HG02852 (cell line): ENCODE results near the gene UMAD1.

Experiments used
- ATAC-seq: cut with Tn5 transposase; IDR thresholded peaks from one replicate; pipeline ENCODE4 v1.9.1; 2021; ENCODE audit warnings: mild to moderate bottlenecking, moderate library complexity; ENCODE audit not compliant: unreplicated experiment

The UMAD1 gene

DNA sequence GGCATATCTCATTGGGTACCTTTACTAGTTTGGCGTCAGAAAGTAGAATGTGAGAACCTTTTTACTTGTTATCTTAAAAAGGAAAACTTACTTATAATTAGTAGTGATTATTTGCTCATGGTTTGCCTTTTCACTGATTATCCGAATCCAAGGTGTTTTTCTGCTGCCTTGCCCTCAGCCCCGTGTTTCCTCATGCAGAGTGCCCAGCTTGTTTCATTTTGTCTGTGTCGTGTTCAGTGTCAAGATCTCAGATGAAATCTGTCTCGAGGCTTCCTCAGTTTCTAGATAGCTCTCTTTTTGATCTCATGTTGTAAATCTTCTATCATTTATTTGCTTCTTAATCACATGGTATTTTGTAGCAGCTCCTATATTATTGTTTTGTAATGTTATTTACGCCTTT is 47.8 kb downstream of the UMAD1 start:
- ATAC-seq = no peak

DNA sequence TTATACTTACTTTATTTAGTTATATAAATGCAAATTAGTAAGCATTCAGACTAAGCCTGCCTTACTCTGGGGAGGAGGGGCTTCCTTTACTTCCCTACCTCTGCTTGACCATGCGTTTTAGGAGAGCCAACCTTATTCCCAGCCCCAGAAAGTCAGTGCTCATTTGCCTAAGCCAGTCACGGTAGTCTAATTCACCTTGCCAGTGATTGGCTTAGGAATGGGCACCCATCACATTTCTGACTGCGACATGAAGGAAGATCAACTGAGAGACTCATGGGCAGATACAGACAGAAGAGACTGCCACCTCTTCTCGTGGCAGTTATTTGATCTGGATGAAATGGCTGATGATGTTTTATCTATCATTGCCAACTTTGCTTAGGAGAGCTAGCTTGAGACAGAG is 48.4 kb downstream of the UMAD1 start:
- no peak for ATAC-seq

DNA sequence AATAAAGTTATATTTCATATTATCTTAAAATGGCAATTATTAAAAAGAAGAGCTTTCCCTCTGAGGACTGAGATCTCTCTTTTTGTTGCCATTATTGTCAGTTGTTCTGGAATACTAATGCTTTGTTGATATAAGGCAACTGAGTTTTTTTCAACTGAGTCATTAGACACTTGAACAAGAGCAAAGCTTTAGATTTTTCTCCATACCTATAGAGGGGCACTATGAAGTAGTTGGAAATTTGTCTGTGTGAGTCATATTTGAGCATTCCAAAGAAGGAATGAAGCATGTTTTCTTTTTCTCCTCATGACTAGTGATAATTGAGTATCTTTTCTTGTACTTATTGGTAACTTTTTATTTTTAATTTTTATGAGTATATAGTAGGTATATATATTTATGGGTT is 53.3 kb downstream of the UMAD1 start:
- no peak for ATAC-seq

DNA sequence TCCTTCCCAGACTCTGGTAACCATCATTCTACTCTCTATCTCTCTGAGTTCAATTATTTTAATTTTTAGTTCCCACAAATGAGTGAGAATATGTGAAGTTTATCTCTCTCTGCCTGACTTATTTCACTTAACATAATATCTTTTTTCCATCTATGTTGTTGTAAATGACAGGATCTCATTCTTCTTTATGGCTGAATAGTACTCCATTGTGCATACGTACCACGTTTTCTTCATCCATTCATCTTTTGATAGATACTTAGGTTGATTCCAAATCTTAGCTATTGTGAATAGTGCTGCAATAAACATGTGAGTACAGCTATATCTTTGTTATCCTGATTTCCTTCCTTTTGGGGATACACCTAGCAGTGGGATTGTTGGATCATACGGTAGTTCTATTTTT is 54.0 kb downstream of the UMAD1 start:
- no peak for ATAC-seq

DNA sequence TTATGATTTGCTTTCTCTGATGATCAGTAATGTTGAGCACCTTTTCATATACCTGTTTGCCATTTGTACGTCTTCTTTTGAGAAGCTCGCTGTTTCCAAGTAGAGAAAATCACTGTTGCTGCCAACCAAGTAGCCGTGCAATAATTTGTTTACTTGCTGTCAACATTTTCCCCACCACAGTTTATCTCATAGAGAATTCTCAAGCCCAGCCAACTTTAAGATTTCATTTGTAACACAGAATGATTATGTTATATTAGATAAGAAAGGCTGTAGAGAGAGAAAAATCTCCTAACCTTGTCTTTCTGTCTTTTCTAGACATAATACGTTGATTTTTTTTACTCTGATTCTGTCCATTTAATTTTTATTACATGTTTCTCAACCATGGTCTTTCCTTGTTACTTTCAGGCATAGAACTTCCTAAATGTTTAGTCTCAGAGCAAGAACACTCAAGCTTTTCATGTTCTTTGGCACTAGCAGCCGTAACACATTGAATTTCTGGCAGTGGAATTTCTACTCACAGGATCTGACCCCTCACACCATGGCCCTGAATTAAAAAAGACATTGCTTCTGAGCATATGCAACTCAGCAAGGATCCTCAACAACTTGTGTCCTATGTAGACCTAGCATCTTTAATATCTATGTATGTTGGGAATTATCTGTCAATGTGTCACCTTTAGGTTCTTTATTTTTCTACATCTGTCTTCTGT is 54.7 kb downstream of the UMAD1 start:
- ATAC-seq = no peak

DNA sequence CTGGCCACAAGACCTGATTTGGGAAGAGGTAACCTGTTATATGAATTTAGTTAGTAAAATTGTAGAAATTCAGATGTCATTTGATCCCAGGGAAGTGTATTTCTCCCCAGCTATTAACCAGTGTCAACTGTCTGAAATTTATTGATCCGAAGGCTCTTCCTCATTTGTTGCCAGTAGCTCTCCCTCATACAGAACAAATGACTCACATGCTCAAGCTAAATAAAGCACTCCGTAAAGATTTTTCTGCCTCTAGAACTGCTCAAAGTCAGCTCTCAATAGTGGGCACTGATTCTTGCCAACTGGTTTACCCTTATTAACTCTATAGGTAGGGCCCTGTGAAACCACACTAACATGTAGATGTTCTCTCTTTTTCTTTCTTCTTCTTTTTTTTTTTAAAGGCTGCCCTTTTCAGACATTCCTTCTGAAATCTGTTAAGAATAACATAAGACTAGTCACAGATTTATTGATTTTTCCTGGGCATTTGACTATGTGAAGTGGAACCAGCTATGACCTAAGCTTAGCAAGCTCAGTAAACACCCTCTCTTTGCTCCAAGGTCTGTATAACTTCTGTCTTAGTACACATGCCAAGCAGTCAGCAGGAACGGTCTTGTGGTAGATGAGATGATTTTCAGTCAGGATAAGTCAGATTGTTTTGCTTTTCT is 56.0 kb downstream of the UMAD1 start:
- ATAC-seq = no peak

DNA sequence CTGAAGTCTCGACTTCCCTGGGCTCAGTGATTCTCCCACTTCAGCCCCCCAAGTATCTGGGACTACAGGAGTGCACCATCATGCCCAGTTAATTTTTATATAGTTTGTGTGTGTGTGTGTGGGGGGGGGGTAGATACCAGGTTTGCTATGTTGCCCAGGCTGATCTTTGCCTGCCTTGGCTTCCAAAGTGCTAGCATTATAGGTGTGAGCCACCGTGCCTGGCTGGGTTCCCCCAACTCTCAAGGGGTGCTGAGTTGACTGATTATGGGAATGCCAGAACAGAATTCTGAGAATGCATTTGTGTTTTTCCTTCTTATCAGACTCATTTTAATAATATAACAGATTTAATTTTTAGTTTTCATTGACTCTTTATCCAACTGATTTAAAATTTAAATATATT is 58.4 kb downstream of the UMAD1 start:
- no peak for ATAC-seq

DNA sequence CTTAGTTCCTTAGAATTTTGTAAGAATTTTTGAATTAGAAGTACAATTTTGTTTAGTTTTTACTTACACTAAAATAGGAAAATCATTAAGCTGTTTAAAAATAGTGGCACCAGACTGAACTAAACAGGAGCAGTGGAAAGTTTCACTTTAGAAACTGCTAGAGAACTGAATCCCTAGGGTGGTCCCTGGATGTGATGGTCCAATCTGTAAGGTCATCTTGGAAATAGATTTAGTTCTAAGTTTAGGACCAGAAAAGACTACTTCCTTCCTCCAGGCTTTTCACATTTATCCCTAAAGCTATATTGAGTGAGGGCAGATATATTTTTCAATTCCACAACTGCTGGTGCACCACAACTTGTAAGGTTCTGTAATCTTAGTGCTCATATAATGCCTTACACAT is 58.8 kb downstream of the UMAD1 start:
- no peak for ATAC-seq

DNA sequence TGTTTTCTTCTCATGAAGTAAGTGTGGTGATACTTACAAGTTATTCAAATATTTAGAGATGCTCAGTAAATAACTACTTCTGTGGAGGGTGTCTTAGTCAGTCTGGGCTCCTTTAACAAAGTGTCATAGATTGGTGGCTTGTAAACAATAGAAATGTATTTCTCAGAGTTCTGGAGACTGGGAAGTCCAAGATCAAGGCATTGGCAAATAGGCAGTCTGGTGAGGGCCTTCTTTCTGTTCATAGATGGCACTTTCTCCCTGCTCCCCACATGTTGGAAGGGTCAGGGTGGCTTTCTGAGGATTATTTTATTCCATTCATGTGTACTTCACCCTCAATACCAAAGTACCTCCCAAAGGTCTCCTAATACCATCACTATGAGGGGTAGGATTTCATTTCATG is 59.4 kb downstream of the UMAD1 start:
- no peak for ATAC-seq

DNA sequence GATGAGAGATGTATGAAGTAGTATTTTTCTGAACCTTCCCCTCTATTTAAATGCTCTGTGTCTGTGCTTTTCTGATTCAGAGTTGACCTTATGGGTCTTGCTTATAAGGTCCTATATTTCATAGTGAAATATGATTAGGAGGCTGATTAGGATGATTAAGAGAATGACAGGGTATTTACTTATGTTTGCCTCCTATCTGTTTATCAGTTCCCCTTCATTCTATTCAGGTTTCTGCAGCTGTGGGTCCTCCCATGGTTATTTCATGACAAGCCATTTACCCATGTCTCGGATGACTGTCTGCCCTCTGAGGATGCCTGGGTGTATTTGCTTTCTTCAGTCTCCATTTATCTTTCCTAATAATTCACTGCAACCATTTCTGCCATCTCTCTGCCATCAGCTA is 61.0 kb downstream of the UMAD1 start:
- ATAC-seq = no peak

DNA sequence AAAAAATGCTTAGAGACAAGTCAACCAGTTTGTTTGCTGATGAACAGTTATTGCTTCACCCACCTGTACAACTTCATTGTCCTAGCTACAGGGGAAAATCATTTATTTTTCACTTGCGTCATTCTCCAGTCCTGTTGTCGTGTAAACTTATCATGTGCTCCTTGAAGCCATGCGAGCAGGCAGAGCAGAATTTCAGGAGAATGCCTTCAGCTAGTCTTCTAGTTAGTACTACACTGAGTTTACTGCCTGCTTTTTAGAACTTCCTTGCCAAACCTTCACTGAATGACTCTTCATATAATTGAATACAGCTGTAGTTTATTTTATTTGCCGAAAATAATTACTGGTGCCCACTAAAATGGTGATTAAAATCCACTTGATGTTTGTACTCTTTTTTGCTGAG is 62.3 kb downstream of the UMAD1 start:
- no peak for ATAC-seq

DNA sequence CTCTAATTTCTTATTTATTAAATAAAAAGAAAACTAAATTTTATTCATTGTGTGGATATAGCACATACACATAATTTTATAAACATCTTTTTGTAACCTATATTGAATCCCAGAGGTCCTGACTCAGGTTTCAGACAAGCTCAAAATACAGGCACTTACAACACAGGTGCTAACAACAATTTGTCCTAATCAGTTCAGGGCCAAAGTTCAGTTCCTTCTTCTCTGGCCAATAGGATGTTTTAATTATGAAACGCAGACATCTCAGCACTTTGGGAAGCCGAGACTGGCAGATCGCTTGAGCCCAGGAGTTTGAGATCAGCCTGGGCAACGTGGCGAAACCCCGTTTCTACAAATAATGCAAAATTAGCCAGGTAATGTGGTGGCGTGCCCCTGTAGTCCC is 62.9 kb downstream of the UMAD1 start:
- ATAC-seq = no peak

DNA sequence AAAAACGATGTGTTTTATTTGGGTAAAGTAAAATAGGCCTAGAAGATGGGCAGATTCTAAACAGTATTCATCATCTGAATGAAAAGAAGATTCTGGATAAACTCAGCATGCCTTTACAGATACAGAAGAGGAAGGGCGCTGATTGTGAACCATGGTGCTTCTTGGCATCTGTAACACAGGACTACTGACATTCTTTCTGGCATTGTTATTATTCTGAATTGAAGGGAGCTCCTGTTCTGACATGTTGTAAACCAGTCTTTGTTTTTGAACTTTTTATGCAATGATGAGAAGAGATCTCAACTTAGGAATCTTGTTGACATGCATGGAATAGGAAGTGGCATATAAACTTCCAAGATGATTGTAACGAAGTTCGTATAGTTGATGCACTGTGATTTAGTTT is 64.3 kb downstream of the UMAD1 start:
- ATAC-seq = no peak

DNA sequence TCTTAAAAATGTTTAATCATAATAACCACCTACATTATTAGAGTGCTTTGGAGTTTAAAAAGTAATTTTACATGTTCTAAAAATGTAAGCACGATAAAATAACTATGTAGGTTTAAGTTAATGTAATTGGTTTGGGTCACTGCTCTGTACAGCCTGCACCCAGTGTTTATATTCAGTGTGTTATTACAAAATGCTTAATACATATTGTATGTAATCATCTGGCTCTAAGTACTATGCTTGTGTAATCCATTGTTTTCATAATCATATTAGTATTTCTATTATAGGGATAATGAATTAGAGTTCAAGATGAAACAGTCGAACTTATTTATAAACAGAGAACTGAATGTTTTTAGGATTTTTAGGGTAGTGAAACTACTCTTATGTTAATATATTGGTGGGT is 64.8 kb downstream of the UMAD1 start:
- ATAC-seq = no peak

DNA sequence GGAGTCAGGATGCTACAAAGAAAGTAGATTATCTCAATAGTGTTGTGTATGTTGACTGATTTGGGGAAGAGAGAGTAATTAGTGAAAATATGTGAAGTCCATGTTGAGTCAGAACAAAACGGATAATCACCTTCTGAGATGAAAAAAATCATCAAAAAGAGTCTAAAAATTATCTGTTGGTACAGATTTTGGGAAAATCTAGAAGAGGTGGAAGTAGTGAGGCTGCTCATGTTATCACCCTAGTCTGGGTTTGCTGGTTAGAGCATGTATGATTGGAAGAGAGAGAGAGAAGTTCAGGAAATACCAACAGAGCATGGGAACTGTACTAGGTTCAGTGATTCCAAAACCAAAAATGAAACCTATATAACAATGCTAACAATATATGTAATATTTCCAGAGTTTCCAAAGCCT is 65.6 kb downstream of the UMAD1 start:
- peak; percentile 65 for ATAC-seq

DNA sequence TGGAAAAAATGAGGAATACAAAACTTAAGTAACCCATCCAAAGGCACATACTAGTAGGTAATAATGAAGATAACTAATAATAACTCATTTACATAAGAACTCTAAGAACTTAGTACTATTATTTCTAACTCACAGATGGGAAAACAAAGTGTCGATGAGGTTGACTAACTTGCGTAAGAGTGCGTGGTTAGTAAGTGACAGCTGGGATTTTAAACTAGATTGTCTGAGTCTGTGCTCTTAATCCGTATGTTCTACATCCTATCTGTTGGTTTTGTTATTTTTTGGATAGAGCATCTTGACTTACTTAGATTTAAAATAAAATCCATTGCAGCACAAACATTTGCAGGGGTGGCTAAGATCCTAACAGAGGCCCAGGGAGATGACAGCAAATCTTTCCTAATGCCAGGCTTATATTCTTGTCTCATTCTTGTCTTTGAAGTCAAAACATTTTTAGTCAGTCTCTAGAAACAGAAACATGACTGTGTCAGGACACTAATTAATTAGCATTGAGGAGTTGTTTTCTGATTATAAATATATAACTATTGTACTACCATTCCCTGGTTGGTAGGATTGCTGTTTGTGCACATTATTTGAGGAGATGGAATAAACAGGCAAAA is 66.1 kb downstream of the UMAD1 start:
- ATAC-seq = peak; percentile 25

DNA sequence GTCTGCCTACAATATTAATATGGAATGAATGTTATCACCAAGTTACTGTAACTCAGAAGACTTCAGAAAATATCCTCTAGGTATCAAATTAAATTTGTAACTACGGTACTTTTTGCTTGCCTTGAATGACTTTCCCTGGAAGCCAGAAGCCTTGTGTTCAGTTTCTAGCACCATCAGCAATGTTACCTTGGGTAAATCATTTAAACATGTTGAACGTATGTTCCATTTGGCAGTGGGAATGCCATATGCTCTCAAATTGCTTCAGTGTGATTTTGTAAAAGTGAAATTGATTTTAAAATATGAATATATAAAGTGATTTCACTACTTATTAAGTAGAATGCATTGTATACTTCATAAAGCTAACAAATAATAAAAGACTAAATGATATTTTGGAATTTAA is 66.7 kb downstream of the UMAD1 start:
- no peak for ATAC-seq

DNA sequence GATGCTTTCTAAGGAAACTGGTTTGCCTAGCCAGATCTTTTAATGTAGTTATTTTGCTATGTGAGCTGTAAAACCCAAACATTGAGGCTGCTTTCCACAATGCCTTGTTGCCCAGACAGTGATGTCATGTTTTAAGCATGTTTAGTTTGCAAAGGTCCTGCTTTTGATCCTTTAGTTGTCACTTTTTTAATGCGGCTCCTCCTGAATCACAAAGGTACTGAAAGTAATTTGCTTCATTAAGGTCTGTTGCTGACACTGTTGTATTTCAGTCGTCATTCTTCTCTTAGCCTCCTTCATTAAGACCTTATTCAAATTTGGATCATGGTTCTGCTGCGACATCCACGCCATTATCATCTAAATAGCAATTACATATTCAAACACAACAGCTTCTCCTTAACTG is 67.3 kb downstream of the UMAD1 start:
- ATAC-seq = no peak

DNA sequence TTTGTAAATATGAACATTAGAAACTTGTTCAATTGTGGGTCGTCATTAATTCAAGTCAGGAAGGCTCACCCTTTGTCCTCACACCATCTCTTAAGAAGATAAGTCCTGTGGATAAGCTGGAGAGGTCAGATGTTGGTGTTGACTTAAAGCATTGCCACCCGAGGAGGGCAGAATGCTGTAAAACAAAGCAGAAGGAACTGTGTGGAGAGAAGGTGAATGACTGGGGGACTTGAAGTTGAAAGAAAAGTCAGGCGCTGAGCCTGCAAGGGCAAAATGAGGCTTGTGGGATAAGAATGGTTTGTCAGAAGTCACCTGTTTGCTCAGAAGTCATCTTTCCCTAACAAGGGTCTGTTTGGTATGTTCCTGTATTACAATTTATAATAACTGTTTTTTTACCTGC is 68.7 kb downstream of the UMAD1 start:
- ATAC-seq = no peak

DNA sequence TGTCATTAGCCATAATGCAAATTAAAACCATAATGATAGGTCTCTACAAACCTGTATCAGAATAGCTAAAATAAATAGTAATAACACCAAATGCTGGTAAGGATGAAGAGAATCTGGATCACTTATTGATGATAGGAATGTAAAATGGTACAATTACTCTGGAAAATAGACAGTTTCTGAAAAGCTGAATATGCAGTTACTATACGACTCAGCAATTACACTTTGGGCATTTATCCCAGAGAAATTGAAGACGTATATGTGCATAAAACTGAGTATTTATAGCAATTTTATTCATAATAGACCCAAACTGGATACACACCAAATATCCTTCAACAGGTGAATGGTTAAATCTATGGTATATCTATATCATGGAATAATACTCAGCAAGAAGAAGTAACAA is 69.9 kb downstream of the UMAD1 start:
- no peak for ATAC-seq

DNA sequence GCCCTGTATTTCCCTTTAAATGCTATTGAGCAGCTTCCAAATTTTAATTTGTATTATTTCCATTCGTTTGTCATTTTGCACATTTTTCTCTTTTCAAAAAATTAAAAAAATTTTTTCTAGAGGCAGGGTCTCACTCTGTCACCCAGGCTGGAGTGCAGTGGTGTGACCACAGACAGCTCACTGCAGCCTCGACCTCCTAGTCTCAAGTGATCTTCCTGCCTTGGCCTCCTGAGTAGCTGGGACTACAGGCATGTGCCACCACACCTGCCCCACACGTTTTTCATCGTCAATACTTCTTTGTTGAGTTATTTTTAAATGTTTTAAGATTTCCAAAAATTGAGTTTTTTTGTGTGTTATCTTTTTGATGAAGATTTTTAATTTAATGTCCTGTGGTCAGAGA is 73.2 kb downstream of the UMAD1 start:
- ATAC-seq = no peak

DNA sequence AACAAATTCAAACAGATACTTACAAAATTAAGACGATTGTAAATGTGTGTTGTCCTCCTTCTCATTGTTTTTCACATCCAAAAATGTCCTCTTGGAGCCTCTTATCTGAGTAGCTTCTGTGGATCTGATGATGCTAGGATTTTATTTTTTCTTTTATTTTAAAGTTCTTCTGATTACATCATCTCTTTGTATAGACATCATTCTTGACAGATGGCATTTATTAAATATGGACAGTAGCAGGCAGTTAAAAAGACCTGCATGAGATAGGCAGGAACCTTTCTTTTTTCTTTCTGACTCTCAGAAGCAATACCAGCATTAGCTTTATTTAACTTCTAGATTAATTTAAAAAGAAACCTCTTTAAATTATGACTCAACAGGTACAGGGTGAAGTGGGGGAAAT is 77.9 kb downstream of the UMAD1 start, which contains the start of gene RPA3:
Gene RPA3 (minus strand): TSS at position 116 of the 400 bp plus-strand sequence. CDS start 78,189 bp downstream, outside the sequence.
- no peak for ATAC-seq
